K562 (cell line): ENCODE measurements around the gene FASTKD1. TPM values are rescaled to one million over a fixed set of nuclear protein-coding genes. Genes with fewer than 3 reads are reported as not detected.
A peak's percentile ranks its signal among the peaks of the same experiment; 100 is the strongest.

Experiments used
- ATAC-seq: fragments of 200-7000 bp; cut with Tn5 transposase; 3 replicates; pipeline ENCODE4 v1.9.1; 2020; ENCODE audit warnings: moderate library complexity
- BruUV-seq: library from RNA; stranded (reverse); fragments of 400-500 nt; replicated peaks from 2 replicates; lab custom pipeline; 2021; lab: Mats Ljungman, UMichigan
- CTCF ChIA-PET: fragments of 300-600 bp; formaldehyde crosslinking; extraction: SDS; loops from one replicate; lab custom pipeline; 2021; ENCODE audit warnings: low intra/inter-chr PET ratio; lab: Yijun Ruan, JAX
- POLR2A ChIA-PET: fragments of 300-600, 350-650 bp; sonication (Branson Sonifier 250); formaldehyde crosslinking; extraction: SDS; loops from one replicate; lab custom pipeline; 2021; ENCODE audit warnings: antibody characterized with exemption, inconsistent platforms; lab: Yijun Ruan, JAX
- DNase-seq, 4 experiments: peaks; one replicate each; pipeline versions ENCODE4 v3.0.0 to v3.0.0-alpha.2; 2011 to 2018; ENCODE audit warnings: low spot score in 3 of 4, mixed read lengths in 3 of 4; ENCODE audit errors: extremely low read depth in 1 of 4
- FAIRE-seq: peaks from 2 replicates; lab custom pipeline; 2011; peaks lifted over from hg19 to GRCh38; lab: Jason Lieb, UNC
- H2AFZ ChIP-seq: 2 replicates; pipeline ENCODE4 v1.6.0; 2011; ENCODE audit warnings: low read depth, low read length, control low read depth, inconsistent platforms
- H3K27ac ChIP-seq: fragments of 200-600 bp; 3 replicates; pipeline ENCODE4 v1.8.0; 2011; ENCODE audit warnings: low read depth, mild to moderate bottlenecking, control low read depth, inconsistent platforms, low read length, moderate library complexity, mixed read lengths; ENCODE audit errors: extremely low read depth
- H3K27me3 ChIP-seq, 2 experiments: fragments of 300-600 bp in 1 of 2; 2 replicates in 1 of 2; 3 replicates in 1 of 2; pipeline versions ENCODE4 v1.6.0 to v1.8.0; 2011; ENCODE audit warnings: inconsistent platforms in 2 of 2, low read length in 2 of 2, mild to moderate bottlenecking in 1 of 2, mixed read lengths in 1 of 2, moderate library complexity in 1 of 2; ENCODE audit not compliant: control insufficient read depth in 2 of 2, insufficient read depth in 2 of 2
- H3K36me3 ChIP-seq: fragments of 300-600 bp; 3 replicates; pipeline ENCODE4 v1.8.0; 2011; ENCODE audit warnings: mild to moderate bottlenecking, low read length, inconsistent platforms; ENCODE audit not compliant: control insufficient read depth, insufficient read depth
- H3K4me1 ChIP-seq, 2 experiments: fragments of 200-600 bp in 1 of 2; replicated peaks in 1 of 2; 2 replicates in 1 of 2; 3 replicates in 1 of 2; pipeline versions ENCODE4 v1.5.1 to v1.8.0; 2011; ENCODE audit warnings: inconsistent platforms in 2 of 2, low read length in 2 of 2, mild to moderate bottlenecking in 1 of 2, mixed read lengths in 1 of 2, moderate library complexity in 1 of 2; ENCODE audit not compliant: control insufficient read depth in 2 of 2, insufficient read depth in 2 of 2
- H3K4me2 ChIP-seq: 2 replicates; pipeline ENCODE4 v1.6.1; 2011; ENCODE audit warnings: low read length, control low read depth, inconsistent platforms, mixed read lengths; ENCODE audit not compliant: insufficient read depth
- H3K4me3 ChIP-seq: fragments of 200-600 bp; sonication (generic), shearing (Covaris generic); 2 replicates; pipeline ENCODE4 v1.5.1; 2016; ENCODE audit warnings: control low read depth, inconsistent platforms
- H3K79me2 ChIP-seq: fragments of 200-600 bp; 3 replicates; pipeline ENCODE4 v1.8.0; 2011; ENCODE audit warnings: low read length, inconsistent platforms; ENCODE audit not compliant: control insufficient read depth, insufficient read depth
- H3K9ac ChIP-seq, 2 experiments: 2 replicates each; pipeline versions ENCODE4 v1.6.0 to v1.6.1; 2011; ENCODE audit warnings: low read depth in 2 of 2, low read length in 2 of 2, control low read depth in 1 of 2, inconsistent platforms in 1 of 2, mild to moderate bottlenecking in 1 of 2, mixed read lengths in 1 of 2; ENCODE audit not compliant: insufficient read depth in 1 of 2
- H3K9me1 ChIP-seq: one replicate; pipeline ENCODE4 v1.6.0; 2011; ENCODE audit warnings: inconsistent platforms, mild to moderate bottlenecking, low read length, moderate library complexity; ENCODE audit not compliant: control insufficient read depth, insufficient read depth
- H3K9me3 ChIP-seq: replicated peaks from 2 replicates; pipeline ENCODE4 v1.5.1; 2011; ENCODE audit warnings: low read depth, low read length, inconsistent platforms; ENCODE audit not compliant: control insufficient read depth, insufficient read depth
- H4K20me1 ChIP-seq: replicated peaks from 2 replicates; pipeline ENCODE4 v1.6.1; 2011; ENCODE audit warnings: low read length, inconsistent platforms, mixed read lengths; ENCODE audit not compliant: control insufficient read depth, insufficient read depth
- ADNP ChIP-seq: fragments of 200-800 bp; sonication (Bioruptor generic); IDR thresholded peaks from 2 replicates; pipeline ENCODE4 v1.6.1; 2016; ENCODE audit warnings: missing genetic modification characterization, missing compliant biosample characterization
- CHD4 ChIP-seq: fragments of 200-600 bp; sonication (generic); IDR thresholded peaks from 3 replicates; pipeline ENCODE4 v1.6.1; 2012; ENCODE audit warnings: low read depth, mild to moderate bottlenecking, mixed read lengths, low read length, inconsistent platforms; ENCODE audit not compliant: insufficient read depth, insufficient replicate concordance, poor library complexity, severe bottlenecking
- GTF2E2 ChIP-seq: fragments of 200-800 bp; sonication (Bioruptor generic); IDR thresholded peaks from 2 replicates; pipeline ENCODE4 v1.6.1; 2016; ENCODE audit warnings: missing genetic modification characterization, missing compliant biosample characterization
- WGBS: fragments of 100-300 bp; shearing (Covaris generic); methylation state at CpG from one replicate; pipeline ENCODE4 v1.1.6; 2016; ENCODE audit warnings: low coverage, mixed read lengths; ENCODE audit not compliant: insufficient coverage; ENCODE audit errors: missing lambda C conversion rate; 5-methylcytosine and 5-hydroxymethylcytosine counted together
- in situ Hi-C: fragments of 300-500 bp; cut with MboI; formaldehyde crosslinking; loops from 4 replicates; pipeline ENCODE4 v1.15.0; 2018; ENCODE audit warnings: inconsistent platforms, mixed read lengths
- intact Hi-C: fragments of 100-400 bp; cut with micrococcal nuclease; formaldehyde crosslinking; loops from 2 replicates; pipeline ENCODE4 v1.14.2; 2022
- polyA plus RNA-seq, 8 experiments: library from polyadenylated mRNA; depleted of rRNA in 4 of 8; stranded (reverse) in 5 of 8; unstranded in 3 of 8; fragments of >200 nt; fragmentation: Nextera tagmentation in 2 of 8; fragmentation: Illumina TruSeq in 1 of 8; extraction: Ambion mirVana in 2 of 8; extraction: Trizol in 1 of 8; gene quantifications; 2 replicates each; pipeline versions ENCODE4 v1.2.1 to v1.2.3, GENCODE V29; 2011 to 2014; ENCODE audit warnings: inconsistent platforms in 1 of 8, missing spikeins in 1 of 8
- total RNA-seq, 7 experiments: library from RNA; depleted of rRNA in 6 of 7; stranded (reverse); fragments of >200 nt in 6 of 7; fragmentation: Illumina TruSeq in 2 of 7; extraction: Trizol in 2 of 7; gene quantifications; 2 replicates each; pipeline versions ENCODE4 v1.2.1 to v1.2.3, GENCODE V29; 2011 to 2021; ENCODE audit warnings: low replicate concordance in 1 of 7
- TF ChIP-seq, protein P1 (sequence below): fragments of 450-650 bp; IDR thresholded peaks from 2 replicates; pipeline ENCODE4 v1.6.1; 2017; ENCODE audit warnings: antibody characterized with exemption
- TF ChIP-seq, protein P2 (sequence below), 2 experiments: fragments of 450-650 bp in 1 of 2; sonication (generic) in 1 of 2; formaldehyde crosslinking in 1 of 2; IDR thresholded peaks in 1 of 2; conservative IDR thresholded peaks in 1 of 2; 2 replicates each; pipeline versions ENCODE4 v1.6.1 to v1.8.1; 2016 to 2023; ENCODE audit warnings: mild to moderate bottlenecking in 2 of 2, moderate library complexity in 2 of 2, inconsistent platforms in 1 of 2, missing genetic modification reagents in 1 of 2
- TF ChIP-seq, protein P3 (sequence below), 2 experiments: fragments of 450-650 bp in 1 of 2; sonication (generic) in 1 of 2; formaldehyde crosslinking; conservative IDR thresholded peaks; 2 replicates each; pipeline versions ENCODE4 v1.4.0 to v1.8.1; 2020 to 2022; ENCODE audit warnings: mild to moderate bottlenecking in 1 of 2, missing genetic modification reagents in 1 of 2

The FASTKD1 gene
- total and polyA plus RNA-seq, 9 of the 15 experiments (the other 6 are each of a cell fraction or from before 2014, with no cell fraction given), result 63.5 to 134 (median 119) TPM

DNA sequence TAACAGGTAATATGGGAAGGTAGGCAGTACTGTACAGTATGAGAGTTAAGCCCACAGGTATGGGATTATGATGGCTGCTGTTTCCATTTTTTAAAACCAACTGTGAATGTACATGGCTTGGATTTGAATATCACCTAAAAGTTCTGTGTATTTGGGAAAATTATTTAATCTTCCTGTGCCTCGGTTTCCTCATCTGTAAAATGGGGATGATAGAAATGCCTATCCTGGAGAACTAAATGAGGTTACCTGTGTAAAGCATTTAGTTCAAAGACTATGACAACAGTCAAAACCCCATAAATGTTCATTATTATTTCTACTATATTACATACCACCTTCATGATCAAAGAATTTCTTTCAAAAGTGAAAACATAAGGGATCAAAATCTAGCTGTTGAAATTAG lies 60.6 kb downstream of the FASTKD1 start (continued):
- TF ChIP-seq, protein P1, sequence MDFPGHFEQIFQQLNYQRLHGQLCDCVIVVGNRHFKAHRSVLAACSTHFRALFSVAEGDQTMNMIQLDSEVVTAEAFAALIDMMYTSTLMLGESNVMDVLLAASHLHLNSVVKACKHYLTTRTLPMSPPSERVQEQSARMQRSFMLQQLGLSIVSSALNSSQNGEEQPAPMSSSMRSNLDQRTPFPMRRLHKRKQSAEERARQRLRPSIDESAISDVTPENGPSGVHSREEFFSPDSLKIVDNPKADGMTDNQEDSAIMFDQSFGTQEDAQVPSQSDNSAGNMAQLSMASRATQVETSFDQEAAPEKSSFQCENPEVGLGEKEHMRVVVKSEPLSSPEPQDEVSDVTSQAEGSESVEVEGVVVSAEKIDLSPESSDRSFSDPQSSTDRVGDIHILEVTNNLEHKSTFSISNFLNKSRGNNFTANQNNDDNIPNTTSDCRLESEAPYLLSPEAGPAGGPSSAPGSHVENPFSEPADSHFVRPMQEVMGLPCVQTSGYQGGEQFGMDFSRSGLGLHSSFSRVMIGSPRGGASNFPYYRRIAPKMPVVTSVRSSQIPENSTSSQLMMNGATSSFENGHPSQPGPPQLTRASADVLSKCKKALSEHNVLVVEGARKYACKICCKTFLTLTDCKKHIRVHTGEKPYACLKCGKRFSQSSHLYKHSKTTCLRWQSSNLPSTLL, result no peak
- TF ChIP-seq CHD4 (peak; percentile 70), ADNP (tag) (peak; percentile 89), GTF2E2 (tag) (no peak)

DNA sequence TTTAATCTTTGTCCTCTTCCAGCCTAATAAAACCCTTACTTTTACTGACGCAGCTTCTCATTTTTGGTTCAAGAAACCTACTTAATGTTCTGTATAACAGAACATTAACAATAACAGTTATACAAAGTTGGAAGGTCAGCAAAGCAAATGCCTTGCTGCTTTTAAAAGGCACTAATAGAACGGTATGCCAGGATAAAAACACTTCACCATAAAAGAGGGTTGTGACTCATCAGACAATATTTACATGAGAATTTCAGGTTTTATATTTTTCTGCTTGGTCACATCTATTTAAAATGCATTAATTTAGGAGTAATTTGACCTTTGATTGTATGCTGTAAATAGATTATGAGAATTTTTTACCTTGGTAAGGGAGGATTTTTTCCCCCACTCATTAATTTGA lies 61.1 kb downstream of the FASTKD1 start:
- no peaks in the 10 kb centered on the region for H3K27me3 ChIP-seq
- no peak overlapping the region for H3K9ac ChIP-seq
- no peak for FAIRE-seq
- H3K4me3 ChIP-seq, result no peak overlapping the region
- no TSS peak for BruUV-seq
- intact Hi-C loops, result no loop called here
- H3K27ac ChIP-seq, result no peak overlapping the region
- no peaks in the 10 kb centered on the region for H3K9me3 ChIP-seq
- no peaks in the 10 kb centered on the region for H3K36me3 ChIP-seq
- no peaks in the 10 kb centered on the region for H3K79me2 ChIP-seq
- 61% methylated on average over 2 of the region's 2 CpGs for WGBS
- H2AFZ ChIP-seq, result no peak overlapping the region
- in situ Hi-C loops, result no loop called here
- no peak for ATAC-seq
- TF ChIP-seq, protein P2, sequence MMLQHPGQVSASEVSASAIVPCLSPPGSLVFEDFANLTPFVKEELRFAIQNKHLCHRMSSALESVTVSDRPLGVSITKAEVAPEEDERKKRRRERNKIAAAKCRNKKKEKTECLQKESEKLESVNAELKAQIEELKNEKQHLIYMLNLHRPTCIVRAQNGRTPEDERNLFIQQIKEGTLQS (IDR thresholded peaks at IDR 0.05), result 0 out of 2 replicates have a peak, but pooled peaks have one; percentile 11
- TF ChIP-seq, protein P2 (CRISPR knock-in tag; conservative IDR thresholded peaks at IDR 0.05), result no peak
- TF ChIP-seq, protein P3, sequence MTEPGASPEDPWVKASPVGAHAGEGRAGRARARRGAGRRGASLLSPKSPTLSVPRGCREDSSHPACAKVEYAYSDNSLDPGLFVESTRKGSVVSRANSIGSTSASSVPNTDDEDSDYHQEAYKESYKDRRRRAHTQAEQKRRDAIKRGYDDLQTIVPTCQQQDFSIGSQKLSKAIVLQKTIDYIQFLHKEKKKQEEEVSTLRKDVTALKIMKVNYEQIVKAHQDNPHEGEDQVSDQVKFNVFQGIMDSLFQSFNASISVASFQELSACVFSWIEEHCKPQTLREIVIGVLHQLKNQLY (CRISPR knock-in tag; conservative IDR thresholded peaks at IDR 0.05), result no peak
- ChIA-PET POLR2A (no interaction called here), CTCF (no interaction called here)
- no peak for DNase-seq
- H3K4me2 ChIP-seq, result no peak overlapping the region
- H4K20me1 ChIP-seq, result no peaks in the 10 kb centered on the region
- H3K9me1 ChIP-seq, result no peaks in the 10 kb centered on the region
- peaks cover 0 to 7% of the 10 kb centered on the region in 2 experiments; a peak in 2 of 5 replicates for H3K4me1 ChIP-seq
